ENCODE results near the gene KRT82.

The KRT82 gene

DNA sequence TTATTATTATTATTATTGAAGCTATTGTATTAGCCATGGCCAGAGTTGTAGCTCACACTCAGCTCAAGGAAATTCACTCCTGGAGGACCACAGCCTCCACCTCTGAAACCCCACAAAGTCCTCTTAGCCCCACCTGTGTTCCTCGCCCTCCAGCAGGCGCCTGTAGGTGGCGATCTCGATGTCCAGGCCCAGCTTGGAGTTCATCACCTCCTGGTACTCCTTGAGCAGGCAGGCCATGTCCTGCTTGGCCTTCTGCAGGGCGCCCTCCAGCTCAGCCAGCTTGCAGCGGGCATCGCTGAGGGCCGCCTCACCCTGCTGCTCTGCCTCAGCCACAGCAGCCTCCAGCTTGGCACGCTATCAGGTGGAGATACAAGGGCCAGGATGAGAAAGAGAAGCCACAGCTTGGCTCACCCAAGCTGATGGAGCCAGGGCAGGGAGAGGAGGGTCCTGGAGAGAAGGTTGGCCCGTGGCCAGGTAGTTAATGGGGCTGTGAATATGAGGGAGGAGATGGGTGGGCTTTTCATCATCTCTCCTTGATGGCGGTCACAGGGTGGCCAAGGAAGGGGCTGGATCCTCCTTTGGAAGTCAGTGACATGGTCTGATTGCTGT is 43.9 kb downstream of the KRT82 start:
- no peak for DNase-seq (ENCODE audit: low read depth in 2 of 3, low spot score in 2 of 3)

GRCh38 chr12:52361553-52361952 is 44.6 kb downstream of the KRT82 start:
- DNase-seq (ENCODE audit: low read depth in 2 of 3, low spot score in 2 of 3) = no peak

GRCh38 chr12:52360663-52361271 is 45.4 kb downstream of the KRT82 start:
- DNase-seq (ENCODE audit: low read depth in 2 of 3, low spot score in 2 of 3) = no peak

- no peak for DNase-seq (ENCODE audit: low read depth in 2 of 3, low spot score in 2 of 3)
Observed at GRCh38 chr12:52360106-52360662, 46.0 kb downstream of the KRT82 start.

DNA sequence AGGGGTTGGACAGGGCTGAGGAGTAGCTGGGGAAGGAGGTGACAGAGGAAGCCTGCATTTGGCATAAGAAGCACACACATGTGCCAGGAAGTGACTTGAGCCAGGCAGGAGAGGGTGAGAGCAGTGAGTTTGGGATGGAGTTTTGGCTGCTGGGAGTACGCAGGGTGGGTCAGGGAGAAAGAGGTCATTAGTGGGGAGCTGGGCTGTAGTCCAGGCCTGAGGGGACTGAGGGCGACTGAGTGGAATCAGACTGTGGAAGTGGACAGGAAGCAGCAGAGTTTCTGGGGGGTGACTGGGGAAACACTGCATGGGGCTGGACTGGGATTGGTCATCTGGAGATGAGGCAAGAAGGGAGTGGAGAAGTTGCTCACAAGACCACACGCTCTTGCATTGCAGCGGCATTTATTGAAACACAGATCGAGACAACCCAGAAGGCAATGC is 46.5 kb downstream of the KRT82 start:
- no peak for DNase-seq (ENCODE audit: low read depth in 2 of 3, low spot score in 2 of 3)

- no peak for DNase-seq (ENCODE audit: low read depth in 2 of 3, low spot score in 2 of 3)
Observed at GRCh38 chr12:52358575-52359350, 47.4 kb downstream of the KRT82 start.

DNA sequence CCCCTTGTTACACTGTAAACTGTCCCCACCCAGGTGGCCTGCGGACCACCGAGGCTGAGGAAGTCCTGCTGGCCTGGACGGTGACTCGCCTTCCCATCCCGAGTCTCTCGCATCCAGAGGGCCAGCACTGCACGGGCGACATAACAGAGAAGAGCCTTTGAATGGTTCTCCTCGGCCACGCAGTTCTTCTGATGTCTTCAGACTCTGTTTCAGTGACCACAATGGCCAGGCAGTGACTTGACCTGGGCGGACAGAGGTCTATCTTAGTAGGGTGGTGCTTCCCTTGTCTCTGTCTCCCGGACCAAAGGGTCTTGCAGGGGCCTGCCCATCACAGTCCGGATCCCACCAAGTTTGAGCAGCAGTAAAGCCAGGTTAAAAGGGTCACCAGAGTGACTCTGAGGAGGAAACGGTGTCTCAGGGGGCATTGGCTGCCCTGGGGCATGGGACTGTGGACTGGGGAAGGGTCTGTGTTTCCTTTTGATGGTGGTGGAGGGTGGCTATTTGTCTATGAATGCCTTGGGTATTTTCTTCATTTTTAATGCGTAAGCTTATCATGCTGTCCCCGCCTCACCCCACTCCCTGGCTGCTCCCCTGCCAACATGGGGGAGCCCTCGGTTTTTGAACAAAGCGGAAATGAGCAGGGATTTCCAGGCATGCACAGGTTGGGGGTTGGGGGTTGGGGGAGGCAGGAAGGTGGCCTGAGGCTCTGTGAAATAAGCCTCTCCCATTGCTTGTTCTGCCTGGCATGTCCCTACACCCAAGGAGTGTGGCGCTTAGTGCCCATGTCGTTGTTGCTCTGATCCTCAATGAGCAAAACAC is 49.2 kb downstream of the KRT82 start:
- no peak for DNase-seq (ENCODE audit: low read depth in 2 of 3, low spot score in 2 of 3)

DNA sequence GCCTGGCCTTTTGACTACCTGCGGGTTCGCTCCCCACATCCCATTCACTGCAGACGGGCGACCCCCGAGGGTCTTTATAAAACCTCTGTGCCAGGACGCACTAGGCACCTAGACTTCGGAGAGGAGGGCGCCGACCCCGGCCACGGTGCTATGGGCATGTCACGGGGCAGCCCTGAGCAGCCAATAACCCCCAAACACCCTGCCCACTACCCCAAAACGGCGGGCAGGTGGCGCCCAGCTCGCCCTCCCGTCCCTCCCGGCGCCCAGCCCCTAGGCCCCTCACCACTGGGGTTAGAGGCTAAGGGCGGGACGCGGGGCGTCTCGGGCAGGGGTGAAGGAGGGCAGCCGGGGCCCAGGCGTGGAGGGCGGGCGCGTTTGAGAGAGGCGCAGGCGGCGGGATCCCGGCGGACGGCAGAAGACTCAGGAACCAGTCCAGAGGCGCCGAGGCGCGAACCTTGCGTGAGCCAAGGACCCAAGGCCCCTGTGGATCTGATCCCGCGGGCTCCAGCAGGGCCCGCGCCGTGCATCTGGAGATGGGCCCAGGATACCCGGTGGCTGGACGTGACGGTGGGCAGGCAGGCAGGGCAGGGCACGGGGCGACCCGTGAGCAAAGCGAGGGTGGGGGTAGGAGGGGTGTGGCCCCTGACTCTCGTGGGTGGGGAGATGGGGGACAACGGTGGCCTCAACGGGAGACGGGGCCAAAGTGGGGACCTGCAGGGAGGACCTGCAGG is 49.9 kb downstream of the KRT82 start:
- no peak for DNase-seq (ENCODE audit: low read depth in 2 of 3, low spot score in 2 of 3)

DNA sequence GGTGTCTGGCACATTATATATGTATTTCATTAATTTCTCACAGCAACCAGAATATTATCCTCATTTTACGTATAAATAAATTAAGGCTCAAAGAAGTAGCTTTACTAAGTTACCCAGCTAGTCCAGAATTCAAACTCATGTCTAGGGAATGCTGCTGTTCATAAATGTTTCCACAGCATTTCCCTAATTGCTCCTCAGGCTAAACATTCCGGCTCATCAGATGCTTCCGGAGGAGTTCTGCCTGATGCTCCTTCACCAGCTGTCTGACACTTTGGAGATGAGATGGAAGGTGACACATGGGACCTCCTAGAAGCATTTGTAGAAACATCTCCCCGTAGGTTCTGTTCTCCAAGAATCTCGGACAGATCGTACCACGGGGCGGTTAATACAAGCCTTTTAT is 51.0 kb downstream of the KRT82 start:
- no peak for DNase-seq (ENCODE audit: low read depth in 2 of 3, low spot score in 2 of 3)

GRCh38 chr12:52354200-52354599 is 51.9 kb downstream of the KRT82 start:
- DNase-seq (ENCODE audit: low read depth in 2 of 3, low spot score in 2 of 3) = no peak

- DNase-seq (ENCODE audit: low read depth in 2 of 3, low spot score in 2 of 3) = no peak
Observed at GRCh38 chr12:52353766-52354165, 52.4 kb downstream of the KRT82 start.

GRCh38 chr12:52352951-52353350 is 53.2 kb downstream of the KRT82 start:
- no peak for DNase-seq (ENCODE audit: low read depth in 2 of 3, low spot score in 2 of 3)

DNA sequence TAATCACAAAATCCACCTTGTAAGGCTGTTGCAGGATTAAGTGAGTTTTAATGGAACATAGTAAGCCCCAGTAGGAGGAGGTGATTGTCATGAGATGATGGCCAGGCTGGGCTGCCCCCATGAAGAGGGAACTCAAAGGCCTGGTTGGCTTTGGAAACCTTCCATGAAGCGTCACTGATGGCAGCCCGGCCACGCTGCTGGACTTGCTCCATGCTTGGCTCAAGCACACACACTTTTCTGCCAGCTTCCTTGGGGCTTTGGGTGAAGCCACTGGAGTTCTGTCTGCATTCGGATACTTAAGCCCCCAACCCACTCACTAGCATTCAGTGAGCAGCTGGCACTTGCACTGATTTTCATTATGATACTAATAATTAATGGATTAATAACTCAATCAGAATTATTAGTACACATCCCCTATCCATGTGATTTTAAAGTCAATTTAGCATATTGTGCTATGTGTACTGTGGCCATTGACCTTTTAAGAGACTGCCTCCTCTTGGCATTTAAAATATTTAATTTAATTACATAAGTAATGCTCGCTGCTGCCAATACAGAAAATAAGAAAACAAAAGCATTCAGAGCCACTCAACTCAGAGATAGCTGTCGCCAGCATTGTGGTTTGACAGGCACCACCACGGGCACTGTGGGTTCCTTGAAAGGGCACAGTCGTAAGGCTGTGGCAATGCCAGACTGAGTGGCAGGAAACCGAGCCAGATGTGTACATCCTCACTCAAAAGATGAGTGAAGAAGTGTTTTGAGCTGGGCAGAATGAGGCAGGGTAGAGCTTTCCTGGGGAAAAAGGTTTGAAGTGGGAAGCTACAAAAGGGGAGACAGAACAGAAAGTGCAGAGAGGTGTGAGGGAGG is 54.7 kb downstream of the KRT82 start:
- peak in 1 of 3 experiments; percentile 18 for DNase-seq (ENCODE audit: low read depth in 2 of 3, low spot score in 2 of 3)

GRCh38 chr12:52350786-52351185 is 55.3 kb downstream of the KRT82 start:
- no peak for DNase-seq (ENCODE audit: low read depth in 2 of 3, low spot score in 2 of 3)

GRCh38 chr12:52350021-52350620 is 56.0 kb downstream of the KRT82 start:
- no peak for DNase-seq (ENCODE audit: low read depth in 2 of 3, low spot score in 2 of 3)

- no peak for DNase-seq (ENCODE audit: low read depth in 2 of 3, low spot score in 2 of 3)
Observed at GRCh38 chr12:52349196-52349595, 56.9 kb downstream of the KRT82 start.

DNA sequence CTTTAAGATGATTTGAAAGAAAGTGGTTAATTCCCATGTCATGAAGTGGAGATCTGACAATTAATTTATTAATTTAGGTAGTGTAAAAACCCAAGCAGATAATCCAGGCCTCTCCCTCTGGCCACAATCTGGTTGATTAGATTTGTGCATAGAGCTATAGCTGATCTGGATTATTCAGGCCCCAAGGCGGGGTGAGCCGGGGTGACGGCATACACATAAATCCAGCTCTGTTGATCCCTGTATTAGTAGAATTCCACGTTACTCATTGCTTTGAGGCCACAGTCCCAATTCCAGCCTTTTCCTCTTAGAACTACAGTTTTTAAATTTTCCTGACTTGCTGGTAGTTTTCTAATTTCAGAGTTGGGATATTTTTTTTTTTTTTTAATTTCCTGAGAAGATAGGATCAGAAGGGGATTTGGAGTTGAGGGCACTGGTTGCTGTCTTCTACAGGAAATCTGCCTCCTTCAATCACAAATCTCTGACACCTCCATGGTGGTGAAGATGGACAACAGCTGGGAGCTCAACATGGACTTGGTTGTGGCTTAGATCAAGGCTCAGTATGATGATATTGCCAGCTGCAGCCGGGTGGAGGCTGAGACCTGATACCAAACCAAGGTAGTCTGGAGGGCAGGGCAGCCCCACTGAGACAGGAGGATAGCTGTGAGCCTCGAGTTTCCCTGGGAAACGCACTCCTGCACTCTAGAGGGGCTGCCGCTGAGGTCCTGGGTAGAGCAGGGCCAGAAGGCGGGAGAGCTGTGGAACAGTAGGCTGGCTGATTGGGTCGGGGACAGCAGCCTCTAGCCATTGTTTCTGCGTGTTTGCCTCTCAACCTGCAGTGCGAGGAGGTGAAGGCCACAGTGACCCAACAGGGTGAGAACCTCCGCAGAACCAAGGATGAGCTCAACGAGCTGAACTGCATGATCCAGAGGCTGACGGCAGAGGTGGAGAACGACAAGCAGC is 58.3 kb downstream of the KRT82 start:
- DNase-seq (ENCODE audit: low read depth in 2 of 3, low spot score in 2 of 3) = no peak

- DNase-seq (ENCODE audit: low read depth in 2 of 3, low spot score in 2 of 3) = no peak
Observed at GRCh38 chr12:52347016-52347415, 59.1 kb downstream of the KRT82 start.
